Neutrophil (primary cell): ENCODE results near the gene ECSCR.

Experiments
- H3K27ac ChIP-seq: fragments of 200-600 bp; sonication (generic); 2 replicates; pipeline ENCODE4 v1.5.1; 2016; ENCODE audit warnings: mild to moderate bottlenecking, moderate library complexity
- H3K27me3 ChIP-seq: fragments of 200-600 bp; sonication (generic); 2 replicates; pipeline ENCODE4 v1.6.0; 2016; ENCODE audit warnings: mild to moderate bottlenecking
- H3K36me3 ChIP-seq: fragments of 200-600 bp; sonication (generic); 2 replicates; pipeline ENCODE4 v1.5.1; 2017
- H3K4me1 ChIP-seq, 2 experiments: fragments of 200-600 bp in 1 of 2; sonication (generic) in 1 of 2; 1 replicate in 1 of 2; 2 replicates in 1 of 2; pipeline versions ENCODE4 v1.5.1 to v1.6.1; 2013 to 2016; ENCODE audit warnings: low read depth in 1 of 2, low read length in 1 of 2, mild to moderate bottlenecking in 1 of 2, moderate library complexity in 1 of 2; ENCODE audit not compliant: control insufficient read depth in 1 of 2, insufficient read depth in 1 of 2
- H3K4me3 ChIP-seq, 2 experiments: fragments of 200-600 bp in 1 of 2; sonication (generic) in 1 of 2; 1 replicate in 1 of 2; 2 replicates in 1 of 2; pipeline ENCODE4 v1.5.1; 2013 to 2016; ENCODE audit warnings: low read depth in 1 of 2, low read length in 1 of 2, mild to moderate bottlenecking in 1 of 2, moderate library complexity in 1 of 2
- H3K9me3 ChIP-seq: fragments of 200-600 bp; sonication (generic); 2 replicates; pipeline ENCODE4 v1.5.1; 2016
- CTCF ChIP-seq: fragments of 200-600 bp; sonication (generic); IDR thresholded peaks from 2 replicates; pipeline ENCODE4 v1.5.1; 2016; ENCODE audit warnings: antibody characterized with exemption

The ECSCR gene

DNA sequence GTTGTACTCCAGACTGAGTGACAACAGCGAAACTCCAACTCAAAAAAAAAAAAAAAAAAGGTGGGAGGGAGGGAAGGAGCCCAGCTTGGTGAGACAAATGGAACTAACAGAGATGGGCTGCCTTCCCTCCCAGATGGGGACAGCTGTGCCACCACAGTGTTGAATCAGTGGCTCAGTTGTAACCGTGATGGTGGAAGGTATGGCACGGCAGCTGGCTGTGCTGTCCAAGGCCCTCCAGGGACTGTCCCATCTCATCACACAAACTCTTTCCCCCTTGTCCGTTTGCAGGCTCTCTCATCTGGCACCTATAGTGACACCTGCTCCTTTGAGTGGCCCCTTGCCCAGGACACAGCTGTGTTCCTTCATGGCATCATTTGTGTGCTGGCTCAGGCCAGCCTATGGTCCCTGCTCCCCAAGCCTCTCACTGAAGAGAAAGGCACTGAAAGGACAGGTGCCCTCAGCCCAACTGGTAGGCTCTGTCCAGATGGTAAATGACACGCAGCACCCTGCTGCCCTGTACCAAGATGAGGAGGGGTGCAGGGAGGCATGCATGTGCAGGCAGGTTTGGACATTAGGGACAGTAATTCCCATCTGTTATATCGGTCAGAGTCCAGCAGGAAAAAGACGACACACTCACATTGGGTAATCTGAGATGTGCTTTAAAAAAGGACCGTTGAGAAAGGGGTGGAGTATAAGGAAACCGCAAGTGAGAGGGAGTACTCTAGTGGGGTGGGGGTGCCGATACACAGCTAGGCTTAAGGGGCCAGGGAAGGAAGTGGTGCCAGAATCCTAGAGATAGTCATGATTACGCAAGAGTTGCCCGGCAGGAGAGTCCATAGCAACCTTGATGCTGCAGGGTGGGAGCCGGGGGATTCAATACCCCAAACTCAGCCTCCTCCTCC is 12.6 kb upstream of the ECSCR start:
- no peaks in the 10 kb centered on the region for H3K9me3 ChIP-seq
- H3K4me3 ChIP-seq, result peak overlapping the region in 1 of 2 experiments; percentile 19
- no peak for TF ChIP-seq CTCF
- H3K4me1 ChIP-seq, result peaks cover 57 to 60% of the 10 kb centered on the region in 2 experiments
- no peaks in the 10 kb centered on the region for H3K36me3 ChIP-seq
- H3K27me3 ChIP-seq, result no peaks in the 10 kb centered on the region
- peak overlapping the region; percentile 2 for H3K27ac ChIP-seq

DNA sequence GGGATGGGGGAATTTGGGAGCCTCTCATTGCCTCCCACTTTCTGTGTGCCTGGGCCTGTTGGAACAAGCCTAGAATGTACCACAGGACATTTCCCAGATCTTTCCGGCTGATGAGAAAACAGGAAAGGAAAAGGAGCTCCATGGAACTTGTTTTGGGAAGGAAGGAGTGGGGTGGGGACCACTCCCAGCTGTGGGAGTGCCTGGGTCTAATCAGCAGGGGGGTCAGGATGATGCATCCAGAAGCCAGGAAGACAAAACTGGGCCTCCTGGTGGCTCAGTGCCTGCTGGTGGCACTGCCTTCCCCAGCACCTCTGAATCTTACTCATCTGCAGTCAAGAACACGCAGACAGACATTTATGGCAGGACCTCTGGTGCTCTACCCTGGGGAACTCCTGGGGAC is 11.0 kb upstream of the ECSCR start:
- no peaks in the 10 kb centered on the region for H3K27me3 ChIP-seq
- no peak for TF ChIP-seq CTCF
- H3K36me3 ChIP-seq, result no peaks in the 10 kb centered on the region
- no peak overlapping the region for H3K4me3 ChIP-seq
- no peak overlapping the region for H3K27ac ChIP-seq
- peaks cover 73% of the 10 kb centered on the region in 2 experiments for H3K4me1 ChIP-seq
- H3K9me3 ChIP-seq, result no peaks in the 10 kb centered on the region

DNA sequence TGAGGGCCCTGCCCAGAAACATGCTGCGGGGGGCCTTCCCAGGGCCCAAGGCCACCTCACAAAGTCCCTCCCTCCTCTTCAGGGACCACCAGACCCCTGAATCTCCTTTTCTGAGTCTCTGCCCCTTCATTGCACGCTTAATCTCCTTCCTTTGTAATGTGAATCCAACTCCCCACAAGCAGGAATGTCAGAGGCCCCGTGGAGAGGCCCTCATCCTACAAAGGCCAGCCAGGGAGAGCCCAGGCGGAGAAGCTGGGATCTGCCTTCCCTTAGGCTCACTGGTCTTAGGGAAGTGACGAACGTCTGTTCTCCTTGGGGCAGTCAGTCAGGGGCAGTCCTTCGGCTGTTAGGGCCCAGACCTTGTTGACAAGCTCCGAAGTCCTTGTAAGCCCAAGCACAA is 10.6 kb upstream of the ECSCR start:
- H3K36me3 ChIP-seq, result no peaks in the 10 kb centered on the region
- H3K27ac ChIP-seq, result no peak overlapping the region
- TF ChIP-seq CTCF, result no peak
- no peaks in the 10 kb centered on the region for H3K27me3 ChIP-seq
- no peak overlapping the region for H3K4me3 ChIP-seq
- no peaks in the 10 kb centered on the region for H3K9me3 ChIP-seq
- peaks cover 78% of the 10 kb centered on the region in 2 experiments for H3K4me1 ChIP-seq

GRCh38 chr5:139472386-139473030 is 10.0 kb upstream of the ECSCR start:
- H3K9me3 ChIP-seq, result no peaks in the 10 kb centered on the region
- TF ChIP-seq CTCF, result no peak
- peaks cover 80% of the 10 kb centered on the region in 2 experiments for H3K4me1 ChIP-seq
- H3K4me3 ChIP-seq, result no peak overlapping the region
- no peaks in the 10 kb centered on the region for H3K36me3 ChIP-seq
- H3K27ac ChIP-seq, result no peak overlapping the region
- no peaks in the 10 kb centered on the region for H3K27me3 ChIP-seq

DNA sequence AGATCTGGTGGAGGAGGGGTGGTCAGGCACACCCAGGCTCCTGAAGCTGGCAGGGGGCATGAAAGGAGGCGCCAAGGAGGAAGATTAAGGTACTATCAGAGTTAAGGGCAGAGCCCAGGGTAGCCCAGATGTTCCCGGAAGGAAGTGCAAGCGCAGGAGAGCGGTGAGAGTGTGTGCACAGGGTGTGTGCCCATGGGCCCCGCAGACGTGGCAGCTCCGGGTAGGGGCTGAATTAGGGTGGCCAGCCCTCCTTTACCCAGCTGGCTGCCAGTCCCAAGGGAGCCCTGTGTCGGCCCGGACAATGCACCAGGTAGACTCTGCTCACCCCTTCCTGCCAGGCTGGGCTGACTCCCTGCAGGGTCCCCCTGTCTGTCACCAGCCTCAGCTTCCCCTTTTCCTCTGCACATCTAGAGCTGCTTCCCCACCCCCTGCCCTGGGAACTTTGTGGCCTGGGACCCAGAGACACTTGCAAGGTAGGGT is 8.3 kb upstream of the ECSCR start, which contains the start of gene SMIM33:
Gene SMIM33, plus strand, starts transcription at position 184 of the 480 bp plus-strand sequence. Its CDS starts 118 bp downstream, at position 302.
- Histone ChIP-seq H3K4me1 (peaks cover 74 to 77% of the 10 kb centered on the region in 2 experiments), H3K36me3 (no peaks in the 10 kb centered on the region), H3K27ac (peak within 1 kb of the TSS; percentile 56), H3K4me3 (peak within 1 kb of the TSS; percentile 47 to 48), H3K27me3 (no peaks in the 10 kb centered on the region), H3K9me3 (no peaks in the 10 kb centered on the region)
- TF ChIP-seq CTCF, result no peak
